NCI-H1417 treated with DMSO at 0.1 percent for 48 hours (cell line): ENCODE results near the gene POLR1E.

Experiments used
- DNase-seq: peaks from one replicate; lab custom pipeline; 2025; lab: John Stamatoyannopoulos, UW

The POLR1E gene

DNA sequence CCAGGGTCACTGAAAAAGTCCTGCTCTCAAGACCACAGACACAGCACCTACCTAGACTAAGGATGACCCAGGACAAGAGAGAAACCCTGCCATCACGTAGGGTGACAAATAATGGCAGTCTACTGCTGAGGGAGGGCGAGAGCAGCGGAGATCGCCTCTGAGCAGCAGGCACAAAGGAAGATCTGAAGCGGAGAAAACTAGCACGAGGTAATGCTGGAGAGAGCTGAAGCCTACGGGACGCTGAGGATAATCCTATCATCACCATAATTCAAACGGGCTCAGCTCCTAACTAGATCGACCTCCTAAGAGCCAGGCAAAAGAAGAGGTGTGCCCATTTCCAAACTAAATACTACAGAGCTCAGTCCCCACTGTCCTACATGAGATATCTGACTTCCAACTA, 49.2 kb downstream of the POLR1E start:
- DNase-seq: no peak

DNA sequence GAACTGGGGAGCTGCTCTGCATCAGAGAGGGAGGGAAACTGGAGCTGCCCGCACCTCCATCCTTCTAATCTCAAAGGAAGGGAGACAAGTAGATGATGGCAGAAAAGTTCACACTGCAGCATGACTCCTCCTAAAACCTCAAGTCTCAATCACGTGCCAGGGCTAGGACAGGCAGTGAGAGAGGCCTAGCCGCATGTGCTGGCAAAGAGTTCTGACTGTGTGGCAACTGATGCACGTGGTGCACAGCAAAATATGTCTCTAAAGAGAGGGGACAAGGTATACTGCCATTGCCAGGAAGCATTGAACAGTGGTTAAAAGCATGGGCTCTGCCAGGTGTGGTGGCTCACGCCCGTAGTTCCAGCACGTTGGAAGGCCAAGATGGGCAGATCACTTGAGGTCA, 52.4 kb downstream of the POLR1E start:
- no peak for DNase-seq

DNA sequence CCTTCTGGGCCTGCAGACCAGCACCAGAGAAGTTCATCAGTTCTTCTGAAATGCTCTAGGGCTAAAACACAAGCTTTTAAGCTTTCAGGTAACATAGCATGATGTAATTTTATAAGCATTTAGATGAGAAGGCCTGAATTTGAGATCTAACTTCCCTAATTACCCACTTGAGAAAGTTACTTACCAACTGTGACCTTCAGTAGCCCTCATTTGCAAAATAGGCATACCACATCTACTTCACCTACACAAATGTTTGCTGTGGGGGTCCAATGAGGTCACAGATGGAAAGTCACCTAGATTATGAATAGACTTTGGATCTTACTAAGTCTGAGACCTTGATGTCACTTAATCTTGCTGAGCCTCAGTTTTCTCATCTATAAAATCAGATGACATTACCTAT, 53.9 kb downstream of the POLR1E start:
- DNase-seq: no peak

DNA sequence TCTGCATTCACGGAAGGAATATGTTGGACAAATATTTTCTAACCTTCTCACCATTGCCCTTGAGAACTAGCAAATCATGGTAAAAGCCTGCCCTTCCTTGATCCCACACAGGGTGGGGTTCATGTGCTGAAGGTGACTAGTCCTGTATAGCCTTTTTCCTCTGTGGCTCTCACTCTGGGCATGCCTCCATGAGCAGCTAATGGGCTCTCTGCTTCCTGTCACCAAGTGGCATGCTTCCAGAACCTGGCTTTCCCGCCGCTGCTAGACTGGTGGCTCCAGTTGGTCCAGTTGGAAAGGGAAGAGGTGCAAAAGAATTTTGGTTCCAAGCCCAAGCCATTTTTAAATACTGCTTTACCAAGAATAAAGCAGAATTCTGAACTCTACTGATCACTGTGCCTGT, 54.9 kb downstream of the POLR1E start:
- DNase-seq: no peak

DNA sequence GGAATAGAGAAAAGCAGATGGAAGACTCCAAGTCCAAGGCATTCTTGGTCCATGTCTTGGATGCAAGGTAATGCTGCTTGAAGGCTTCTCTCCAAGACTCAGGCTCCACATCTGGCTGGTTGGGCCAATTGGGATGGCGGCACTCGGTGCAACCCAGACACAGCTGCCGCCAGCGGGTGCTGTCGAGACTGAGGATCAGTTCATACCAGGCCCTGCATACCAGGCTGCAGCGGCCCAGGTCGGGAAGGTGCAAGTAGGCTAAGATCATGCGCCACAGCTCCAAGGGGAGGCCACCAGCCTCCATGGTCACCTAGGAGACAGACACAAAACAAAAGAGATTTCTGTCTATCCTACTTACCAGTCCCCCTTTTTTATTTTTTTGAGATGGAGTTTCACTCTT, 55.7 kb downstream of the POLR1E start:
- no peak for DNase-seq

DNA sequence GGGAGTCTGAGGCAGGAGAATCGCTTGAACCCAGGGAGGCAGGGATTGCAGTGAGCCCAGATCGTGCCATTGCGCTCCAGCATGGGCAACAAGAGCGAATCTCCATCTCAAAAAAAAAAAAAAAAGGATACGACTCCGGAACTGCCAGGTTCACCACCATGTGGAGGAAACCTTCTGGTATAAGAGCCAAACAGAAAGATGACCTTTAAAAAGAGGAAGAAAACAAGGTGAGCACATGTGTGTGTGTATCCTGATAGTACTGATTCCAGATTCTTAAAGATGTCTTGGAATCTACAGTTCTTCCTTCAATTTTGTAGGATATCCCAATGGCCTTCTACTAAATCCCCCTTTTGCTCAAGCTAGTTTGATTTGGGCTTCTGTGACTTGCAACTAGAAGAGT, 56.7 kb downstream of the POLR1E start:
- DNase-seq: no peak

DNA sequence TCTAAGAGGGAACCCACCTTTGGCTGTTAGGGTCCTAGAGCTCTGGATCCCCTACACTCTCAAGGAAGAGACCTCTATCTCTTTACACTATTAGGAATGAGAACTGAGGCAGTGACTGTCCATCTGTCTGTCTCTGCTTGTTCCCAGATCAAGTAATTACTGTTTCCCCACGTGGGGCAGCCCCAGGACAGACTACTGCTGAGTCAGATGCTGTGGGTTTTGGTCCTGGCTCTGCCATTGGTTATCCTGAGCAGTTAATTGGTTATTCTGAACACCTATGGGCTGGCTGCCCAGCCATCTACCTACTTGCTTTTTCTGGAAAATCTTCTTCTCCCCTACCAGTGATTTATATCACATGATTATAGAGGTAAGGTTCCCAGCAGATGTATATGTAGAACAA, 57.1 kb downstream of the POLR1E start:
- no peak for DNase-seq

DNA sequence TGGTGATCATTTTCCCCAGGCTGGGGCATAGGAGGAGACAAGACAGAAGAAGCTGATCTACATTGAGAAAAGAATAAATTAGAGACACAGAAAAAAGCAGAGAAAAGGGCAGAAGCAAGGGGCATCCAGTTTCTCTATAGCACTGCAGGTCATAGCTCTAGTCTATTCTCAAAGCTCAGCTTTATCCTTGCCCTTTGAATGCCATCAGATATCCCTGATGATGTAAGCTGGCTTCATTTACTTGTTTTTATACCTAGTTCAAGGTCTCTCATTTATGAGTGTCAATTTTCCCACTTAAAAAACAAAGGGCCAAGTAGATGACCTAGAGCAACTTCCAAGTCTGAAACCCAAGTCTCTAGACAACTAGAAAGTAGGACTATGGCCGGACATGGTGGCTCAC, 57.7 kb downstream of the POLR1E start:
- DNase-seq: no peak

DNA sequence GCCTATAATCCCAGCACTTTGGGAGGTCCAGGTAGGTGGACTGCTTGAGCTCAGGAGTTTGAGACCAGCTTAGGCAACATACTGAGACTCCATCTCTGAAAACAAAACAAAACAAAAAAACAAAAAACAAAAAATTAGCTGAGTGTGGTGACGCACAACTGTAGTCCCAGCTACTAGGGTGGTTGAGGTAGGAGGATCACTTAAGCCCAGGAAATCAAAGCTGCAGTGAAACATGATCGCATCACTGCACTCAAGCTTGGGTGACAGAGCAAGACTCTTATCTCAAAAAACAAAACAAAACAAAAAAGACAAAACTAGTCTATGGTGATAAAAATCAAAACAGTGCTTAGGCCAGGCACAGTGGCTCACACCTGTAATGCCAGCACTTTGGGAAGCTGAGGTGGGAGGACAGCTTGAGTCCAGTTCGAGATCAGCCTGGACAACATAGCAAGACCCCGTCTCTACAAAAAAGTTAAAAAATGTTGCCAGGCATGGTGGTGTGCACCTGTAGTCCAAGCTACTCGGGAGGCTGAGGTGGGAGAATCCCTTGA, 61.7 kb downstream of the POLR1E start:
- no peak for DNase-seq

DNA sequence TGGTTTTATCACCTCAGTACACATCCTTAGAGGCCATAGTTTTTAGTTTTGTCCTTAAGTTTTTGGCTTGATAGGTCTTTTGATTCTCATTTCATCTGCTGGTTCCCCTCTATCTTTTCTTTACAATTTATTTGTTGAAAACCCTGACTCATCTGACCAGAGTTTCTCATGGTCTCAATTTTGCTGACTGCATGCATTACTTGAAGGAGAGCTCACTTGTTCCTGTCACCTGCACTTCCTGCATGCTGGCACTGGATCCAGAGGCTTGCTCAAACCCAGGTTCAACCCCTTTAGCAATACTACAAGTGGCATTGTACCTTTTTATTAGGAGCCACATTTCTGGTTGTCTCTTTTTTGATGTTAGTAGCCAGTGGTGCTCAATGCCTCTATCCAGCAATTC, 63.8 kb downstream of the POLR1E start:
- DNase-seq: no peak

DNA sequence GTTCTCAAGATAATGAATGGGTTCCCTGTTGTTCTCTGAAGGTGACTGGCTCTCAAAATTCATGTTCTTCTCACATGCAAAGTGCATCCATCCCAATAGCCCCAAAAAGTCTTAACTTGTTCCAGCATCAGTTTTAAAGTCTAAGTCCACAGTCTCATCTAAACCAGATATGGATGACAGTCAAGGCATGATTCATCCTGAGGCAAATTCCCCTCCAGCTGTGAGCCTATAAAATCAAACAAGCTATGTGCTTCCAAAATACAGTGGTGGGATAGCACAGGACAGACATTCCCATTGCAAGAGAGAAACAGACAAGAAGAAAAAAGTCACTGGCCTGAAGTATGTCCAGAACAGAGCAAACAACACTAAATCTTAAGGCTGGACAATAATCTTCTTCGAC, 65.0 kb downstream of the POLR1E start:
- no peak for DNase-seq

DNA sequence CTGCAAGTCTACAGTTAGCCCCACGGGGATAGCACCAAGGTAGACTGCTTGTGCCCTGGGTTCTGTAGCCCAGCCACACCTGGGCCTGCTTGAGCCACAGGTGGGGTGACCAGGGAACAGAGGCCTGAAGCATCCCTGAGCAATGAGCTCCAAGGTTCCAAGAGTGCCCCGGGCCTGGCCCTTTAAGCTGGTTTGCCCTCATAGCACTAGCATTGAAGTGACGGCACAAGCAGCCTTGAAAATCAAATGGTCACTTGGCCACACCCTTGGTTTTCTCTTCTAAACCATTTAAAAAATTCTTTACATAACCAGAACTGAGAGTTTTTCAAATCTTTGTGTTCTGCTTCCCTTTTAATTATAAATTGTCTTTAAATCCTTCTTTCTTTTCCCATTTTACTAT, 65.7 kb downstream of the POLR1E start:
- DNase-seq: no peak

DNA sequence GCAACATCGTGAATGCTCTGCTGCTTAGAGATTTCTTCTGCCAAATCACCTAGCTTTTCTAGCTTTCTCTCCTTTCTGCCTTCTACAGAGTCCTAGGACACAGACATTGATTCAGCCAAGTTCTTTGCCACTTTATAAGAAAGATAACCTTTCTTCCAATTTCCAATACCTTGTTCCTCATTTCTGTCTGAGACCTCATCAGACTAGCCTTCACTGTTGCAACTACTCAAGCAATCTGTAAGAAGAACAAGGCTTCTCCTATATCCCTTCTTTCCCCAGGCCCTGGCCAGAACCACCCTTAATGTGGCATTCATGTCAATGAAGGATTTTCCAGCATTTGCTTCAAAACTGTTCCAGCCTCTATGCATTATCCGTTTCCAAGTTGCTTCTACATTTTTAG, 66.1 kb downstream of the POLR1E start:
- no peak for DNase-seq
